ENCODE results near the gene CCL14.

The CCL14 gene

DNA sequence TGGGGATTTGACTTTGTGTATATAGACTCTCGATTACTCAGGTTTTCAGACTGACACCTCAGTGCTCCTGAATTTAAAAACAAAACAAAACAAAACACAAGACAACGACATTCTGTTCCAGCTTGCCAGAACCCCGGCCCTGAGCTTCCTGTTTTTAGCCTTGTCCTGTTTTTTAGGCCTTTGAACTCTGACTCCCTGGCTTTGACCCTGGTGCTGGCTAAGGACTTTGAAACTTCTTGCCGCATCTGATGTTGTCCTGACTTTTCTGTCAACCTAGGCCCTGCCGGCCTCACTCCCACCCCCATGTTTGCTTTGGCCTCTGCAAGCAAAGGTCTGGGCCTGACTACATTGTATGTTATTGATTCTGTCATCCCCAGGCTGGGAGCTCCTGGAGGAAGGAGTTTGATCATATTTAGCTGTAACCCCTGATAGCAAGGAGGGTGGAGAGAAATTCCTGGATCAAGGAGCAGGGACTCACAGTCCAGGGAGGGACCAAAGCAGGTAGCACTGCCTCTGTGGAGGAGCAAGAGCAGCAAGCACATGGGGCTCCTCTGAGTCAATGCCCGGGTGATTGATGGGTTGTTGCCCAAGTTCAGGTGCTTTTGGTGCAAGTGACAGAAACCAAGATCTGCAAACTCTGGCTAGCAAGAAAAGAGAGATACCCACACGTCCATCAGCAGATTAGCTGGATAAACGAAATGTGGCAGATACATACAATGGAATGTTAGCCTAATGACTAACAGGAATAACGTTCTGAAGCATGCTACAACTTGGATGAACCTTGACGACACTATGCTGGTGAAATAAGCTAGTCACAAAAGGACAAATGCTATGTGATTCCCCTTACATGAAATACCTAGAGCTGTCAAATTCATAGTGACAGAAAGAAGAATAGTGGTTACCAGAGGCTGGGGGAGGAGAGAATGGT, 12.9 kb downstream of the CCL14 start:
- no peak overlapping the region for H3K27ac ChIP-seq
- no peak for TF ChIP-seq ZFX (IDR thresholded peaks at IDR 0.05; ENCODE audit: borderline replicate concordance)
- TF ChIP-seq, protein P1, sequence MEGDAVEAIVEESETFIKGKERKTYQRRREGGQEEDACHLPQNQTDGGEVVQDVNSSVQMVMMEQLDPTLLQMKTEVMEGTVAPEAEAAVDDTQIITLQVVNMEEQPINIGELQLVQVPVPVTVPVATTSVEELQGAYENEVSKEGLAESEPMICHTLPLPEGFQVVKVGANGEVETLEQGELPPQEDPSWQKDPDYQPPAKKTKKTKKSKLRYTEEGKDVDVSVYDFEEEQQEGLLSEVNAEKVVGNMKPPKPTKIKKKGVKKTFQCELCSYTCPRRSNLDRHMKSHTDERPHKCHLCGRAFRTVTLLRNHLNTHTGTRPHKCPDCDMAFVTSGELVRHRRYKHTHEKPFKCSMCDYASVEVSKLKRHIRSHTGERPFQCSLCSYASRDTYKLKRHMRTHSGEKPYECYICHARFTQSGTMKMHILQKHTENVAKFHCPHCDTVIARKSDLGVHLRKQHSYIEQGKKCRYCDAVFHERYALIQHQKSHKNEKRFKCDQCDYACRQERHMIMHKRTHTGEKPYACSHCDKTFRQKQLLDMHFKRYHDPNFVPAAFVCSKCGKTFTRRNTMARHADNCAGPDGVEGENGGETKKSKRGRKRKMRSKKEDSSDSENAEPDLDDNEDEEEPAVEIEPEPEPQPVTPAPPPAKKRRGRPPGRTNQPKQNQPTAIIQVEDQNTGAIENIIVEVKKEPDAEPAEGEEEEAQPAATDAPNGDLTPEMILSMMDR (IDR thresholded peaks at IDR 0.05): no peak

DNA sequence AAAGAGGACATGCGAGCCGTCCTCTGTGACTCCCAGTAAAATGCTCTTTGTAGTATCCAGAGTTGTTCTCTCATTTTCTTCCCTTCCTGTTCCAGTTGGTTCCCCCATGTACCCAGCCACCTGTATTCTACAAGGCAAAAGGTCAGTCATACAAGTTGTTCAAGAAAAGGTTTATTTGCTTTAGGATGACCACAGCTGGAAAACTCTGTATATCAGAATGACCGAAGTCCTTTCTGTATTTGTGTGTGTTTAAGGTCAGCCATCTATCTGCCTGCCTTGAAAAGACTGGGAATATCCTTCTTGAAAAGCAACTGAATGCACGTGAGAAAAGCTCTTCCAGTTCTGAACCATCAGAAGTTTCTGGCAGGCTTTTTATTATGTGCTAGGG, 13.6 kb downstream of the CCL14 start:
- TF ChIP-seq, protein P1 (IDR thresholded peaks at IDR 0.05): no peak
- TF ChIP-seq ZFX (IDR thresholded peaks at IDR 0.05; ENCODE audit: borderline replicate concordance): no peak
- no peak overlapping the region for H3K27ac ChIP-seq

DNA sequence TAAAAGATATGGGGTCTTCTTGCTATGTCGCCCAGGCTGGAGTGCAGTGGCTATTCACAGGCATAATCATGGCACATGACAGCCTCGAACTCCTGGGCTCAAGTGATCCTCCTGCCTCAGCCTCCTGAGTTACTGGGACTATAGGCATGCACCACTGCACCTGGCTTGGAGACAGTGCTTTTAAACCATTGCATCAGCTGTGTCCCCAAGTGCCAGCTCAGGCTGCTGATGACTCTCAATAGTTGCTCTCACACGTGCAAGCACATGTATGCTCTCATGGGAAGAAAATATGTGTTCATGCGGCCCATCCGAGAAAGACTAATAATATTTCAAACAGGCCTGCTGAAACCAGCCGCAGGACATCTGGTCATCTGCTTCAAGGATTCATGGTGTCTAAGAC, 14.0 kb downstream of the CCL14 start:
- TF ChIP-seq, protein P1 (IDR thresholded peaks at IDR 0.05): no peak
- TF ChIP-seq ZFX (IDR thresholded peaks at IDR 0.05; ENCODE audit: borderline replicate concordance): no peak
- H3K27ac ChIP-seq: no peak overlapping the region

DNA sequence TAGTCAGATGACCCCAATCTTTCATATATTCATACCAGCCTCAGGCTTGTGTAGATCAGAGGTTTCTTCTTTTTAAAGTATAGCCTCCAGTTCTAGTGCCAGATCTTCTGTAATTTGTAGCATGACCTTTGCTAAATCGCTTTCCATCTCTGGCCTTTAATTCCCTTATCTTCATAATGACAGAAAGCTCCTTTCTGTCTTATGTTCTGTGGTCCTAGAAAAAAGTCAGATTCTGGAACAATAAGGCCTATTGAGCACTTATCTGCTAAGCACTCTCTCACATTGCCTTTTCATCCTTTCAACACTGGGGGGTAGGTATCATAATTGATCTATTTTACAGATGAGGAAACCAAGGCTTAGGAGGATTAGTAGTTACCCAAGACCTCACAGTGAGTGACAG, 14.5 kb downstream of the CCL14 start:
- TF ChIP-seq, protein P1 (IDR thresholded peaks at IDR 0.05): no peak

DNA sequence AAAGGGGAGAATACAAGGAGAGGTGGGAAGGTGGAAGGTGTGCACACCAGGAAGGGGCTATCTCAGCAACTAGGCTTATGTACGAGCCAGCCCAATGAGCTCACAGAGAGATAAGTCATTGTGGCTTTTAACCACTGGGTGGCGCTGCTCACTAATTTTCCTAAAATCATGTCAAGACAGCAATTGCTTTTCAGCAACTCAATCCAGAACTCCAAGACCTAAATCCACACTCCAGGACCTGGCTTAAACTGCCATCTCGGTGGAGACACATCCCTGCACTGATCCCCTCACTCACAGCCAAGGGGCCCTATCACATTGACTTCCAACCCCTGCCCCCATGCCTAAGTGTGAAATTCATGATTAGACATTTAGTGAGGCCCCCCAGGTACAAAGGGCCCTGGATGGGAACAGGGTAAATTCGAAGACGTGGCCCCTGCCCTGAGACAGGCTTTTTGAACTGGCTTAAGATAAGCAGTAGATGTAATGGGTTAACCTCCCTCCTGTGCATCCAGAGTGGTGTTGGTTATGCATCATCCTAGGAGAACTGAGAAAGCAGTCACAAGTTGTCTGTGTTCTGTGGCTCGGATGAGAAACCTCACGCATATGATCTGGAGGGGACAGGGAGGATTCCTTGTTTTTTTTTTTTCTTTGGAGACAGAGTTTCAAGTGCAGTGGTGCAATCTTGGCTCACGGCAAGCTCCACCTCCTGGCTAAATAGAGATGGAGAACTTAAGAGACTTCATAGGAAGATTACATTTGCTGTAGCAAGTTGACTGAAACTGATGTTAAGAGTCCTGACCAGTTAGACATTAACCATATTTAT, 16.8 kb downstream of the CCL14 start:
- H3K27ac ChIP-seq: no peak overlapping the region
- no peak for TF ChIP-seq ZFX (IDR thresholded peaks at IDR 0.05; ENCODE audit: borderline replicate concordance)
- TF ChIP-seq, protein P1 (IDR thresholded peaks at IDR 0.05): peak; percentile 85

More for the DNA sequence above, 14.5 kb downstream of the CCL14 start:
- no peak overlapping the region for H3K27ac ChIP-seq

DNA sequence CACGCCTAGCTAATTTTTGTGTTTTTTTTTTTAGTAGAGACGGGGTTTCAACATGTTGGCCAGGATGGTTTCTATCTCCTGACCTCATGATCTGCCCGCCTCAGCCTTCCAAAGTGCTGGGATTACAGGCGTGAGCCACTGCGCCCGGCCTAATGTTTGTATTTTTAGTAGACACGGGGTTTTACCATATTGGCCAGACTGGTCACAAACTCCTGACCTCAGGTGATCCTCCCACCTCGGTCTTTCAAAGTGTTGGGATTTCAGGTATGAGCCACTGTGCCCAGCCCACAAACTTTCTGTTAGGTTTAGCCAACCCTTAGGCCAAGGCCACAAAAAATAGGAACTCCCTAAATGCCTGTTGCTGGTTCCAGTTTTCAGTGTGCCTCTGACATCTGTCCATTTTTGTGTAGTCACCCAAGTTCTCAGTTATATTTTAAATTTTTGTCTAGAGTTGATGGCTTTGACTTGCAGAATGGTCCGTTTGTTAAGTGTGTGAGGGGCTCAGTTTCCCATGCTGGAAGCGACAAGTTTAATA, 17.9 kb downstream of the CCL14 start:
- no peak overlapping the region for H3K27ac ChIP-seq
- TF ChIP-seq ZFX (IDR thresholded peaks at IDR 0.05; ENCODE audit: borderline replicate concordance): no peak
- TF ChIP-seq, protein P1 (IDR thresholded peaks at IDR 0.05): no peak
